SIG-M5 (cell line): ENCODE data around the gene PROSER2.

Source experiments
- DNase-seq: peaks from one replicate; lab custom pipeline; 2025; lab: John Stamatoyannopoulos, UW

Gene PROSER2

DNA sequence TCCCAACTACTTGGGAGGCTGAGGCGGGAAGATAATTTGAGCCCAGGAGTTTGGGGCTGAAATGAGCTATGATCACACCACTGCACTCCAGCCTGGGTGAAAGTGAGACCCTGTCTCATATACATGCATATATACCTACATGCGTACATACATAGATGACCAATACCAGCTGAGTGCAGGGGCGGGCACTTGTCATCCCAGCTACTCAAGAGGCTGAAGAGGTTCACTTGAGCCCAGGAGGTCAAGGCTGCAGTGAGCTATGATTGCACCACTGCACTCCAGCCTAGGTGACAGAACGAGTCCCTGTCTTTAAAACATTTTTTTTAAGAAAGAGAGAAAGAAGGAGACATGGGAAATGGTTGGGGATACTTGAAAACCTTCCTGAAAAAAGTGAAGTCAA is 17.4 kb upstream of the PROSER2 start:
- no peak for DNase-seq

DNA sequence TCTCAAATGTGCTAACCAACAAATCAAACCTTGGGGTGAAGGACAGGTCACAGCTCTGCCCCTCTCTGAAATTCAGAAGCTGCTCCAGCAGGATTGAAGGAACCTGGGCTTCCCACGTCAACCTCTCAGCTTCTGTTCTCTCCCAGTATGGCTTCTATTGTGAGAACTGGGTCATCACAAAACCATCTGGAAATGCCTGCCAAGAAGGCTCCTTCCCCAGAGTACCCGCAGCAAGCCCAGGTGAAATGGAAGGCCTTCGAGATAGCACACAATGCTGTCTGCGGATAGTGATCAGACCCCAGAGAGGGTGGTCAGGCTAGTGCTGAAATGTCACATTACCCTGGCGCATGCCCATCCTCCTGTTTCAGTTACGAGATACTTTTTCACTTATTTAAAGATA is 16.4 kb upstream of the PROSER2 start:
- no peak for DNase-seq

DNA sequence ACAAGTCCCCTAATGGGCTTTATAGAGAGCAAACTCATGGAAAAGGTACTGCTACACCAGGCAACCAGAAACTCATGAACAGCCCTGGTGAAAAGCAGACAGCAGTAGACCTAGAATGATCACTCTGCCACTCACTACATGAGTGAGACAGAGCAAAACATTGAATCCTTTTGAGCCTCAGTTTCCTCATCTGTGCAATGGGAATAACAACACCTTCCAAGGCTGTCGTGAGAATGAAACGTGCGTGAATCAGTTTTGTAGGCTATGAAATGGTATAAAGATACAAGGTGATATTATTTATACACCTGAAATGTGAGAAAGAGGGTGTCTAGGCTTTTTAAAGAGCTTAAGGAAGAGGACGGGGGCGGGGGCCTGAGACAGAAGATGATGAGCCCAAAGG is 14.3 kb upstream of the PROSER2 start:
- no peak for DNase-seq

DNA sequence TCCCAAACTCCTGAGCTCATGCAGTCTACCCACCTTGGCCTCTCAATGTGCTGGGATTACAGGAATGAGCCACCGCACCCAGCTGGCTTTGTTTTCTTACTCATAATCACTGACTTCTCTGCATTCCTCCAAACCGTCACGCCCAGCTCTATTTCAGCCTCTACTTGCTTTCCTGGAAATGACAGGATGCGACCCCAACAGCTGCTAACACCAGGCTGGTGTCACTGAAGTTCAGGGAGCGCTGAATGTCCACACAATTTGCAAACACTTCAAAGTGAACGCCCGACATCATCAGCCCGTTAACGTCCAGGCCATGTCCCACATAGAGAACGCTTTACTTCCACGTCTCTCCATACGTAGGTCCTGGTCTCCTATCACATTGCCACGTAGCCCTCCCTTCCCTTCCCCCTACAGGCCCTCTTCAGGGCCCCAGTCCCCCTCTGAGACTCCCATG is 12.8 kb upstream of the PROSER2 start:
- DNase-seq: no peak

DNA sequence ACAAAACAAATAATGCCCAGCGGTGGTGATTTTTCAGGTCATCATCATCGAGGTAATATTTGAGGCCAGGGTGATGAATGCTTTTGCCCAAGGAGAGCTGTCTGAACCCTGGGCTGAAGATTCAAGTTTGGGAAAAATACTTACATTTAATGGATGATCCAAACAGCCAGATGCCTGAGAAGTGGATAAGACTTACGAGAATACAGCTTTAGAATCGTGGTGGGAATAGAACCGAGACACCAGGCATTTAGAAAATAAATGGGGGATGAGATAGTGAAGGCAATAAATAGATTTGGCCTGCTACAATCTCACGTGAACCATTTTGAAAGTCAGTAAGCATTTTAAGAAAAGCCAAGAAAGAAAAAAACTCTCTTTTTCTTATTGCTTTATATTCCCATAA is 12.2 kb upstream of the PROSER2 start:
- no peak for DNase-seq

DNA sequence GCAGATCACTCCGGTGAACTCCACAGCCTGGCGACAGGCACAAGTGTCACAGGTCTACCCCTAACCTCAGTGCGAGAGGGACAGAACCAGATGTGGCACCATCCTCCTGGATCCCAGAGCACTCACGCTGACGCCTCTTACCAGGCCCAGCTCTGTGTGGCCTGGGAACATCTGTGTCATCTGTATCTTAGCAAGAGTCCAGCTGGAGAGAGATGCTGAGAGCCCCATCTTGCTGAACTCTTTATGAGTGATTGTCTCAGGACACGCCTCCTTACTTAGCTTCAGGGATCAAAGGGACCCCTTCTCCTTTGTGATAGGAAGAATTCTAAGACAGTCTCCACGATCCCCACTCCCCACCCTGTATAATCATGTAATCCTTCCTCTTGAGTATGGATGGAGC is 10.0 kb upstream of the PROSER2 start:
- DNase-seq: no peak

DNA sequence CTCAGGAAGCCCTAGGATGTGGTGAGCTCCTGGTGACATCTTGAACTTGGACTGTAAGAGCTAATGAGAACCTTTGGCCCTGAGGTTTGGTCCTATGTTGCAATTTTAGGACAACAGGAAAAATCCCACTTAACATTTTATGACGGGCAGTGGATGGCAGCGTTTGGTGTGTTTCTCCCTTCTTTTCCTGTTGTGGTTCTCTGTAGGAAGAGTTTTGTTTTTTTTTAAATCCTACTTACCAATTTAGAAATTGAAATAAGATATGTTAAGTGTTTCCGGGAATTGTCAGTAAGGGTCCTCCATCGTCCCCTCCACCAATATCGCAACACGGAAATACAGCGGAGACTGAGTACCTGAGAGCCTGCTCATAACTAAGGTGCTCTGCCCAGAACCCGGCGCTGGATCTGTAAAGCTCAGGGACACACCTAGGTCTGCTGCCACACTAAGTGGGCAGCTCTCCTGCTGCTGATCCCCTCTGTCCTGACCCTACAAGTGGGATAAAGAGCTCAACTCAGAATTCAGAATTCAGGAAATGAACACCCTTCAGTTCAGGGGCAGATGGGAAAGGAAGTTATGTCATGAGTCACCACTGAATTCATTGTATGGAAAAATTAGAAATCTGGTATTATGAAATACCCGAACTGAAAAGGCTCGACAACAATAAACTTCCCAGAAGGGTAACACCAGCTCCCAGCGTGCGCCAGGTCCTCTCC is 9.1 kb upstream of the PROSER2 start:
- no peak for DNase-seq

DNA sequence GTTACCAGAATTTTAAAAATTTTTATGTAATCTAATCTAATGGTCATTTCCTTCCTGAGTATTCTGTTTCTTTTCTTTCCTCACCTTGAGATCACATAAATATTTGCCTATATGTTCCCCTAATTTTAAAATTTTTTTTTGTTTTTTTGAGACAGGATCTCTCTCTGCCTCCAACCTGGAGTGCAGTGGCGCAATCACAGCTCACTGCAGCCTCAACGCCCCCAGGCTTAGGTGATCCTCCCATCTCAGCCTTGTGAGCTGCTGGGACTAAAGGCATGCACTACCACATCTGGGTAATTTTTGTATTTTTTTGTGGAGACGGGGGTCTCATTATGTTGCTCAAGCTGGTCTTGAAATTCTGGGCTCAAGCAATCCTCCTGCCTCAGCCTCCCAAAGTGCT is 4.1 kb upstream of the PROSER2 start:
- no peak for DNase-seq

DNA sequence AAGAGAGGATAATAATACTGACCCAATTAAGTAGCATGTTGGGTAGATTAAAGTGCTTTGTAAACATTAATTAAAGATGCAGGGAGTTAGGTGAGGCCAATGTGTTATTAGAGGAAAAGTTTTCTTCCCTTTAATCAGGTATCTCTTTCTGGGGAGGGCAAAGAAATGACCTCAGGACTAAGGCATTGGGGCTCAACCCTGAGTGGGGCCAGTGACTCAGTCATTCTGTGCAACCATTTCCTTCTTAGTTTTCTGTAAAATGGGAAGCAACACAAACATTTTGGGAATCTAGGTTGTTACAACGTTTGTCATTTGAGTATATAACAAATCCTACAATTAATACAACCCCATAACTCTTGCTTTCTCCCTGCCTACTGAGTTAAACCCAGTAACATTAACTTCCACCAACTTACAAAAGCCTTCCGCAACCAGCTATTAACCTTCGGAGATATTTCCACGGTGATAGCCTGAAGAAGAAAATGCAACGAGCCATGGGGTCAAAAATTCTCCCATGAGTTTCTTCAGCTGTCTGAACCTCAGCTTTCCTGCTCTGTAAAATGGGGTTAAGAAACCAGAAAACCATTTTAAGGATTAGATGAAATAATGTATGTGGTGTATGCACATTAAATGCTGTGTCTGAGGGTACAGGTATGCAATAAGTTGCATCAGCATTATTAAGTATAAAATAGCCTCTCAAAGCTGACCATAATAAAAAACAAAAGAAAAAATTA is 965 bp upstream of the PROSER2 start:
- DNase-seq: no peak

DNA sequence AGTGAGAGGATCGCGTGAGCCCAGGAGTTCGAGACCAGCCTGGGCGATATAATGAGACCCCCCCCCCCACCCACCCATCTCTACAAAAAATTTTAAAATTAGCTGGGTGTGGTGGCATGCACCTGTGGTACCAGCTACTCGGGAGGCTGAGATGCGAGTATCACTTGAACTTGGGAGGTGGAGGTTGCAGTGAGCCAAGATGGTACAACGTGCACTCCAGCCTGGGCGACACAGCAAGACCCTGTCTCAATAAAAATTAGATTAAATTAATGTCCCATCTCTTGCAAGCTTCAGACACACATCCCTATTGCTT is 391 bp upstream of the PROSER2 start:
- DNase-seq: no peak

DNA sequence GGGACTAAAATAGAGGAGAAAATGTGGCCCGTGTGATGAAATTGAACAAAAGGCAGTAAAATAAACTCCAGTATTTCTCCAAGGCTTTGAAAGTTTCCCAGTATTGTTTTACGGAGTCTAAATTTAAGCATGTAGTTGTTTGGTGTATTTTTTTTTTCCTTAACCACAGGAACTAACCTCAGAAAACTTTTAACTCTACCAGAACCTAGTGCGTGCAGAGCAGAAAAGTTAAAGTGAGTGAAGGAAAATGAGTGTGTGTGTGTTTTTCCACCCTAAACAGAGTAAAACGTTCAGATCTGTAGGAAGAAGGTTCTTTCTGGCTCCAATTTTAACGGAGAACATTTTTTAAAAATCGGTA is 812 bp downstream of the PROSER2 start:
- DNase-seq: no peak

DNA sequence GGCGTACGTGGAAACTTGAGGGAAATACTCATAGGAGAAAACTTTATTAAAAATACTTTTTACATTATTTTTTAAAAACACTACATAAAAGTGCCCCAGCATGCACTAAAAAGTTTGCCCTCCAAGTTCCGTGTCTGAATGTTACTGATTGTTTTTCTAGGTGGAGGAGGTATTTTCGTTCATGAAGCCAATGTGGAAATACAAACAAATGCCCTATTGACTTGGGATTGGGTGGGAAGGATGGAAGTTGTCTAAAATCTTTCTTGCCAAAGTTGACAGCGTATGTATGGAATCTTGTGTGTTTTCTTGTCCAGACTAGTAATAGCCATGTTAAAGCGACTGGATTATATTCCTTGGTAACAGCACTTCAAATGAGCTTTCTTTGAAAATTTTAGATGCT is 1.2 kb downstream of the PROSER2 start:
- no peak for DNase-seq

DNA sequence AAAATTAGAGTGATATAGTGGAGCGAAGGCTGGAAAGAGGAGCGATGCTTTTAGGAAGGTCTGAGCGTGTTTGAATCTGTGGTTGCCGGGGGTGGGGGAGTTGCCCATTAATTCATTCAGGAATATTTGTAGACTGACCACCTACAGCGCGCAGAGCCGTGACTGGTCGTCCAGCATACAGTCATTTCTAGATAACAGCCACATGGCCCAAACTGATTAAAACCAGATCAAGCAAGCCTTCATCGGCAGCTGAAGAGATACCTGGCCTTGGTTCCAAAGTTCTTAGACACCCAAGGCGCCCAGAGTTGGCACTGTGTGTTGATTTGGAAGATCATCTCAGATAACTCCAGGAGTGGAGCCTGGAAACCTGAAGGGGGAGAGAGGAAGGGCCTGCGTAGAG is 1.7 kb downstream of the PROSER2 start:
- DNase-seq: no peak

DNA sequence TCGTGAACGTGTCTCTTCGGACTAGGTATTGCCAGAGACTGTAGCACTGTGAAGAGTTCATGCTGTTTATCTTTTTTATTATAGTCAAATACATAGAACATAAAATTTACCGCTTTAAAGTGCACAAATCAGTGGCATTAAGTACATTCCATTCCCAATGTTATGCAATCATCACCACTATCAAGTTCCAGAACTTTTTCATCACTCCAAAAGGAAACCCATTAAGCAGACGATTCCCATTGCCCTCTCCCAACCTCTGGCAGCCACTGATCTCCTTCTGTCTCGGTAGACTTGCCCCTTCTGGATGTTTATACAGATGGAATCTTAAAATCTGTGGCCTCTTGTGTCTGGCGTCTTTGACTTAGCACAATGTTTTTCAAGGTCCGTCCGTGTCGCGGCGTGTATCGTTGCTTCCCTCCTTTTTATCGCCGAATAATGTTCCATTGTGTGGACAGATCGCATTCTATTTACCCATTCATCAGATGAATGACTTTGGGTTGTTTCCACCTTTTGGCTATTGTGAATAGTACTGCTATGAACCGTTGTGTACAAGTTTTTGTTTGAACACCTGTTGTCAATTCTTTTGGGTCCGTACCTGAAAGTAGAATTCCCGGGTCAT is 2.7 kb downstream of the PROSER2 start:
- no peak for DNase-seq

DNA sequence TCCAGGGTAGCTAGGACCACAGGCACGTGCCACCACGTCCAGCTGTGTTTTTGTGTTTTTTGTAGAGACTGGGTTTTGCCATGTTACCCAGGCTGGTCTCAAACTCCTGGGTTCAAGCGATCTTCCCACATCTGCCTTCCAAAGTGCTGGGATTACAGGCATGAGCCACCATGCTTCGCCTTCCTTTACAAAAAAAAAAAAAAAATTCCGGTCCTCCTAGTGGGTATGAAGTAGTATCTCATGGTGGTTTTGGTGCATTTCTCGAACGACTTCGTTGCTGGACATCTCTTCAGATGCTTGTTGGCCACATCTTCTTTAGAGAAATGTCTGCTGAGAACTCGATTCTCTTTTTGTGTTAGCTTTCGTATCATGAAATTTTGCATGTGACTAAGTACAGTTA is 3.9 kb downstream of the PROSER2 start:
- no peak for DNase-seq

DNA sequence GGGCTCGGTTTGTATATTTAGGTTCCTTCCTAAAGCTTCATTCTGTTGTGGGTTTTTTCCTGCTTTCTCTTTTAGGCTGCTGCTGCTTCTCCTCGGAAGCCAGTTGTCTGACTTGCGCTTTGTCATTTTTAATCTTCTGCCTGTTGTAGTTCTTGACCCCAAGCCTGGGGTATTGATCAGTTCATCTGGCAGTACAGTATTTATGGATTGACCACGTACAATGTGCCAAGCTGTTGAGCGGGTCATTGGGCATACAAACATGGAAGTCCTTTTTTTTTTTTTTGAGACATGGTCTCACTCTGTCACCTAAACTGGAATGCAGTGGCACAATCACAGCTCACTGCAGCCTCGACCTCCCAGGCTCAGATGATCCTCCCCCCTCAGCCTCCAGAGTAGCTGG is 4.3 kb downstream of the PROSER2 start:
- no peak for DNase-seq

DNA sequence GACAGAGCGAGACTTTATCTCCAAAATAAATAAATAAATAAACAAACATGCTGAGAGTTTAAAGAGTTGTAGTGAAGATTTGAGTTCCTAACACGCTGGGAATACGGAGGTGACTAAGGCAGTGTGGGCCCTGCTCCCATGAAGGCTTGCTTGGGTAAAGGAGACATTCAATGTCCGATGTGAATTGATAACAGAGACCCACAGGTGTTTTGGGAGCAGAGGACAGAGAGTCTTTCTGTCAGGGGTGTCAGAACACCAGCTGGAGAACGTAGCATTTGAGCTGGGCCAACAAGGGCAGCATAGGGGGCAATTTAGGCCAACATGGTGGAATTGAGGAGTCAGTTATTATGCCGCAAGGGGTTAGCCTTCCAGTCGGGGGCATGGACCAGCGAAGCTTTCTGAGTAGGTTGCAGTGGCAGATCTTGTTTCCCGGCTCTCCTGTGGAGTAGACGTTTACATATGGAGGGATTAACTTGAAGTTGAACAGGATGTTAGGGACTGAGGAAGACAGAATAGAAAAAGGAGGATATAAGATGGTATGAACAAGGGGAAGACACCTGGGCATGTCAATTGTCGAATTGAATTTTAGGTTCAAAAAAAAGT is 5.6 kb downstream of the PROSER2 start:
- DNase-seq: no peak

DNA sequence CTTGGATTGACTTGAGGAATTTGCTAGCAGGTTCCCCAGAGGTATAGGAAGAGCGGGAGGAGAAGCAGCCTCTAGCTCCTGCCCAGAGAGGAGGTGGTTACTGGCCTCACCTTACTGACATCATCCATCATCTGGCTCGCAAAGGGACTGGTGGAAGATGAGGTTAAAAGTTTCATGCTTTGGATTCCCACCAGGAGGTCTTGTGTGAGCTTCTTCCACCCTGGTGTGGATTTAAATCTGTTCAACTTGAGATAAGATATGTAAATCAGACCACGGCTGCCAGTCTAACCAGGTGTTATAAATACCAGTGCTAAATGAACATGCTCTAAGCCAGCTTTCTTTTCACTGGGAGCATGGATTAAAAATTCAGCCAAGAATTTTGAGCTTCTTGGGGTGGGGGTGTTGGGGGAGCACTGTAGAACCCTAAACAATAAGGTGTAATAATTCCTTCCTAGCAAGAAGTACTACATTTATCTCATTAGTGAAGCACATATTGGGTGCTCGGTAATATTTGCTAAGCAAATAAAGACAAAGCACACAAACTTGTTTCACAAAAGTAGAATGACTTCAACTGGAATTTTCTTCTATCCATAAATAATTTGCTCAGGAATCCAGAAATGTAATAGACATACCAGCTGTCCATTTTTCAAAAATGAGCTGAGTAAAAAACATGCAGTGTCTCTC is 7.8 kb downstream of the PROSER2 start:
- DNase-seq: no peak

DNA sequence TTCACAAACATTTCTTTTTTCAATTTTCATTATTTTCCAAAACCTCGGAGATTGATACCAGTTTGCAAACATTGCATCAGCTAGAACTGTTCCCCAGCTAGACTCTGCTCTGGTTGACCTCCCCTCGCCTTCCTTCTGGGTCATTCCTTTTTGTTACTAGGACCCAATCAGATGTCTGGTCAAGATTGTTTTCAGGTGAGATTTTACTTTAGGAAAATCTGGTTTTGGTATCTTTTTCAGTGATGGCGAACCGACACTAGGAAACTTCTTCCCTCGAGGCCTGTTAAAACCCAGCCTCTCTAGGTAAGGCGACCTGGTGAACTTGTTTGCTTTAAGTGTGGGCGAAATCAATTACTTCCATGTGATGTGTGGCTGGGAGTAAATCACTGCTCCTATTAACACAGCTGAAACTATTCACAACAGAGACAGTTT is 8.4 kb downstream of the PROSER2 start:
- no peak for DNase-seq

DNA sequence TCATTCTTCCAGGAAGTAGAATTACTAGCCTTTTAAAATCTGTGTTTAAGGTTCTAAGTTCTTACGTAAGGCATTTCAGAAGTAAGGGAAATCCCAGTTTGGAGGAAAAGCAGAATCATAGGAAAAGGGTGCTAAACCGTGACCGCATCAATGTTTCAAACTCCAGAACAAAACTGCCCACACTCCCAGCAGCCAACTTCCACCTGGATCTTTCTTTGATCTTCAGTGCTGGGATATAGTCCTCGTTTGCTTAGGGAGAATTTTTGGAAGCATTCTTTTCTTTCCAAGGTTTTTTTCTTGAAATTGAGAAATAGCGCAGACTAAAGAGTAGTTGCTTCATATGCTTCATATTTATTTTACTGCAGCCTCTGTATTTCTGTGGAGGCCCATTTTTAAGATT is 8.9 kb downstream of the PROSER2 start:
- no peak for DNase-seq

DNA sequence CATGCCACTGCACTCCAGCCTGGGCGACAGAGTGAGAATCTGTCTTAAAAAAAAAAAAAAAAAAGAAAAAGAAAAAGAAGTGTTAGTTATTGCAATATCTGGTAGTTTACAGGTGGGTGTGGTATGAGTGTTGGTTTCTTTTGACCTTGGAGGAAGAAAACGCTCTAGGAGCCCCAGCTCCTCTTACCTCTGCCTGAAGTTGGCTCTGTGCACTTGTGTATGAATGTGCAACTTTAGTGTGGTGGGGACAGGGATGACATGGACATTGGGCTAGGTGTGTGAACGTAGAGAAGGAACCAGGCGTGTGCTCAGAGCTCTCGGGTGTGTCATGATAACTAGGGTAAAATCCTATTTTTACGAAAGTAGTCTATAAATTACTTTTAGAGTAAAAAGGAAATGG is 11.9 kb downstream of the PROSER2 start:
- no peak for DNase-seq

DNA sequence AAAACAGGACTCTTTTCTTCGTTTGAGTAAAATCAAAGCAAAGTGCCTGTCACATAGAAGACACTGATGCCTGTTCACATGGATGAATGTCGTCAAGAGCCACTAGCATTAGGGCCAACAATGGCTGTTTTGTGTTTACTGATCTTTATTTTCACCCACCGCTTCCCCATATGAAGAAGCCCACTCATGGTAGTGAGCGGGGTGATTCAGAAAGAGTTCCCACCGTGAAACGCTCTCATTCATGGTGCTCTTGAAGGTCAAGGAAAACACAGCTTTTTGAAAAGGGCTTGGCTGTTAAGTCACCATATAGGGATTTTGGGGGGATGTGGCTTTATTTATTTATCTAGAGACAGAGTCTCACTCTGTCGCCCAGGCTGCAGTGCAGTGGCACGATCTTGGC is 12.5 kb downstream of the PROSER2 start:
- DNase-seq: no peak
